ENCODE results near the gene ULK4. TPM values are rescaled to one million over a fixed set of nuclear protein-coding genes. Genes with fewer than 3 reads are reported as not detected.

The ULK4 gene
- total RNA-seq, 1 experiment from 2014 or later, result 8.7 TPM

- TF ChIP-seq CTCF (conservative IDR thresholded peaks at IDR 0.05) (no peak), EZH2 (IDR thresholded peaks at IDR 0.05; ENCODE audit: low read depth) (no peak)
- H3K36me3 ChIP-seq (ENCODE audit: low read depth), result no peaks in the 10 kb centered on the region
- H4K20me1 ChIP-seq (ENCODE audit: insufficient read depth), result no peaks in the 10 kb centered on the region
- no peaks in the 10 kb centered on the region for H3K9me3 ChIP-seq (ENCODE audit: insufficient read depth, low read depth)
- intact Hi-C loops (cut with micrococcal nuclease; ENCODE audit: unreplicated experiment), result no loop called here
- no peak overlapping the region for H3K4me2 ChIP-seq
- ChIA-PET CTCF (no interaction called here), POLR2A (ENCODE audit: unreplicated experiment) (no interaction called here)
- H2AFZ ChIP-seq, result no peak overlapping the region
- H3K4me3 ChIP-seq, result no peak overlapping the region
- H3K27me3 ChIP-seq (ENCODE audit: insufficient read depth, low read depth), result no peaks in the 10 kb centered on the region
- no peaks in the 10 kb centered on the region for H3K4me1 ChIP-seq (replicated peaks; ENCODE audit: insufficient read depth)
- H3K79me2 ChIP-seq (ENCODE audit: low read depth), result no peaks in the 10 kb centered on the region; the same call in 1 of the 2 replicates
- H3F3A ChIP-seq (ENCODE audit: insufficient read depth, low read depth), result no peaks in the 10 kb centered on the region
- H3K27ac ChIP-seq, result no peak overlapping the region
- no peak for DNase-seq
- no TSS peak for BruUV-seq (replicated peaks)
- no peaks in the 10 kb centered on the region; the same call in 1 of the 2 replicates for H3K9me2 ChIP-seq (ENCODE audit: insufficient read depth)
Observed at GRCh38 chr3:41700155-41700554, 261.7 kb downstream of the ULK4 start.

GRCh38 chr3:41698898-41699297, 263.0 kb downstream of the ULK4 start:
- H3K4me2 ChIP-seq, result no peak overlapping the region
- no peaks in the 10 kb centered on the region; the same call in 1 of the 2 replicates for H3K9me2 ChIP-seq (ENCODE audit: insufficient read depth)
- no peaks in the 10 kb centered on the region for H3K4me1 ChIP-seq (replicated peaks; ENCODE audit: insufficient read depth)
- no peak overlapping the region for H3K4me3 ChIP-seq
- BruUV-seq (replicated peaks), result no TSS peak
- no peaks in the 10 kb centered on the region for H3K36me3 ChIP-seq (ENCODE audit: low read depth)
- no peaks in the 10 kb centered on the region for H3K27me3 ChIP-seq (ENCODE audit: insufficient read depth, low read depth)
- H3K27ac ChIP-seq, result no peak overlapping the region
- H3F3A ChIP-seq (ENCODE audit: insufficient read depth, low read depth), result no peaks in the 10 kb centered on the region
- no peaks in the 10 kb centered on the region for H3K9me3 ChIP-seq (ENCODE audit: insufficient read depth, low read depth)
- H3K79me2 ChIP-seq (ENCODE audit: low read depth), result no peaks in the 10 kb centered on the region; the same call in 1 of the 2 replicates
- DNase-seq, result no peak
- intact Hi-C loops (cut with micrococcal nuclease; ENCODE audit: unreplicated experiment), result no loop called here
- ChIA-PET POLR2A (ENCODE audit: unreplicated experiment) (interaction anchor here (0.6 kb wide), 1 partner anchor 209 kb away, joined by 3 read pairs; no protein-coding TSS in a partner anchor), CTCF (no interaction called here)
- no peaks in the 10 kb centered on the region for H4K20me1 ChIP-seq (ENCODE audit: insufficient read depth)
- no peak for TF ChIP-seq EZH2 (IDR thresholded peaks at IDR 0.05; ENCODE audit: low read depth)
- TF ChIP-seq CTCF (conservative IDR thresholded peaks at IDR 0.05), result no peak
- H2AFZ ChIP-seq, result 0 out of 2 replicates have a peak overlapping the region, but pooled peaks have one; percentile 11

GRCh38 chr3:41697702-41698101, 264.2 kb downstream of the ULK4 start:
- Histone ChIP-seq H3F3A (ENCODE audit: insufficient read depth, low read depth) (no peaks in the 10 kb centered on the region), H4K20me1 (ENCODE audit: insufficient read depth) (no peaks in the 10 kb centered on the region), H3K4me2 (no peak overlapping the region), H3K4me3 (no peak overlapping the region), H2AFZ (no peak overlapping the region), H3K27ac (no peak overlapping the region), H3K27me3 (ENCODE audit: insufficient read depth, low read depth) (no peaks in the 10 kb centered on the region), H3K36me3 (ENCODE audit: low read depth) (no peaks in the 10 kb centered on the region), H3K9me3 (ENCODE audit: insufficient read depth, low read depth) (no peaks in the 10 kb centered on the region), H3K9me2 (ENCODE audit: insufficient read depth) (no peaks in the 10 kb centered on the region; the same call in 1 of the 2 replicates), H3K4me1 (replicated peaks; ENCODE audit: insufficient read depth) (no peaks in the 10 kb centered on the region), H3K79me2 (ENCODE audit: low read depth) (no peaks in the 10 kb centered on the region; the same call in 1 of the 2 replicates)
- TF ChIP-seq EZH2 (IDR thresholded peaks at IDR 0.05; ENCODE audit: low read depth) (no peak), CTCF (conservative IDR thresholded peaks at IDR 0.05) (no peak)
- ChIA-PET CTCF (no interaction called here), POLR2A (ENCODE audit: unreplicated experiment) (no interaction called here)
- DNase-seq, result no peak
- intact Hi-C loops (cut with micrococcal nuclease; ENCODE audit: unreplicated experiment), result no loop called here
- no TSS peak for BruUV-seq (replicated peaks)
